Liver (tissue), 9 donors: ENCODE measurements around the gene CDKN2B-AS1. TPM values are rescaled to one million over a fixed set of nuclear protein-coding genes. Genes with fewer than 3 reads are reported as not detected.

Source experiments
- DNase-seq: peaks from one replicate; pipeline ENCODE4 v3.0.0-alpha.2; 2017; ENCODE audit warnings: low spot score
- H3K27ac ChIP-seq, 2 donors: one replicate each; pipeline ENCODE4 v1.7.0; 2013; ENCODE audit warnings: inconsistent platforms in 2 of 2, low read length in 2 of 2, control low read depth in 1 of 2, low read depth in 1 of 2, mild to moderate bottlenecking in 1 of 2
- H3K27me3 ChIP-seq, 4 donors: one replicate each; pipeline versions ENCODE4 v1.6.1 to v1.7.0; 2013; ENCODE audit warnings: low read length in 3 of 4, inconsistent platforms in 1 of 4, mild to moderate bottlenecking in 1 of 4, moderate library complexity in 1 of 4; ENCODE audit not compliant: control insufficient read depth in 4 of 4, insufficient read depth in 4 of 4
- H3K36me3 ChIP-seq, 4 donors: one replicate each; pipeline versions ENCODE4 v1.6.1 to v1.7.0; 2013; ENCODE audit warnings: low read length in 3 of 4, mild to moderate bottlenecking in 3 of 4, low read depth in 1 of 4, moderate library complexity in 1 of 4; ENCODE audit not compliant: control insufficient read depth in 4 of 4, insufficient read depth in 3 of 4
- H3K4me1 ChIP-seq, 4 donors: one replicate each; pipeline versions ENCODE4 v1.6.1 to v1.7.0; 2013; ENCODE audit warnings: low read length in 3 of 4, mild to moderate bottlenecking in 3 of 4, moderate library complexity in 1 of 4; ENCODE audit not compliant: control insufficient read depth in 4 of 4, insufficient read depth in 4 of 4
- H3K4me3 ChIP-seq, 3 donors: one replicate each; pipeline versions ENCODE4 v1.6.1 to v1.7.0; 2013; ENCODE audit warnings: low read length in 3 of 3, control low read depth in 1 of 3, low read depth in 1 of 3, mild to moderate bottlenecking in 1 of 3
- H3K9ac ChIP-seq, 2 donors: one replicate each; pipeline ENCODE4 v1.7.0; 2013; ENCODE audit warnings: low read length in 2 of 2, mild to moderate bottlenecking in 2 of 2, moderate library complexity in 2 of 2, control low read depth in 1 of 2, low read depth in 1 of 2
- H3K9me3 ChIP-seq, 4 donors: one replicate each; pipeline versions ENCODE4 v1.6.1 to v1.7.0; 2013; ENCODE audit warnings: low read length in 3 of 4; ENCODE audit not compliant: control insufficient read depth in 4 of 4
- ATF3 ChIP-seq: IDR thresholded peaks from 2 replicates; pipeline ENCODE4 v1.6.1; 2016; ENCODE audit warnings: antibody characterized with exemption
- CTCF ChIP-seq: fragments of 150-350 bp; IDR thresholded peaks from 2 replicates; pipeline ENCODE4 v1.5.1; 2017; ENCODE audit warnings: improper control_type of control experiment, low read depth, low read length; ENCODE audit not compliant: missing input control
- EGR1 ChIP-seq, 2 donors: IDR thresholded peaks; 2 replicates each; pipeline ENCODE4 v1.6.1; 2016 to 2018; ENCODE audit warnings: antibody characterized with exemption in 2 of 2, low read depth in 2 of 2
- FOXA1 ChIP-seq: IDR thresholded peaks from 2 replicates; pipeline ENCODE4 v1.6.1; 2016; ENCODE audit warnings: antibody characterized with exemption
- FOXA2 ChIP-seq: IDR thresholded peaks from 2 replicates; pipeline ENCODE4 v1.6.1; 2016; ENCODE audit warnings: antibody characterized with exemption
- GABPA ChIP-seq, 2 donors: IDR thresholded peaks in 1 of 2; conservative IDR thresholded peaks in 1 of 2; 2 replicates each; pipeline ENCODE4 v1.6.1; 2016; ENCODE audit warnings: antibody characterized with exemption in 2 of 2, mild to moderate bottlenecking in 1 of 2, moderate library complexity in 1 of 2
- HNF4A ChIP-seq, 2 donors: conservative IDR thresholded peaks; 2 replicates each; pipeline ENCODE4 v1.6.1; 2016; ENCODE audit warnings: antibody characterized with exemption in 2 of 2, mild to moderate bottlenecking in 2 of 2
- JUND ChIP-seq, 2 donors: IDR thresholded peaks; 2 replicates each; pipeline ENCODE4 v1.6.1; 2016; ENCODE audit warnings: antibody characterized with exemption in 2 of 2
- NR2F2 ChIP-seq: IDR thresholded peaks from 2 replicates; pipeline ENCODE4 v1.6.1; 2016; ENCODE audit warnings: antibody characterized with exemption
- RAD21 ChIP-seq, 2 donors: IDR thresholded peaks; 2 replicates each; pipeline ENCODE4 v1.6.1; 2016; ENCODE audit warnings: antibody characterized with exemption in 2 of 2, mild to moderate bottlenecking in 2 of 2
- REST ChIP-seq: IDR thresholded peaks from 2 replicates; pipeline ENCODE4 v1.6.1; 2016; ENCODE audit warnings: antibody characterized with exemption, mild to moderate bottlenecking
- RXRA ChIP-seq, 2 donors: IDR thresholded peaks; 2 replicates each; pipeline ENCODE4 v1.6.1; 2017 to 2018; ENCODE audit warnings: antibody characterized with exemption in 2 of 2, mild to moderate bottlenecking in 1 of 2
- SP1 ChIP-seq: IDR thresholded peaks from 2 replicates; pipeline ENCODE4 v1.6.1; 2018; ENCODE audit warnings: antibody characterized with exemption, mild to moderate bottlenecking
- TAF1 ChIP-seq: conservative IDR thresholded peaks from 2 replicates; pipeline ENCODE4 v1.6.1; 2016; ENCODE audit warnings: antibody characterized with exemption, mild to moderate bottlenecking
- YY1 ChIP-seq: IDR thresholded peaks from 2 replicates; pipeline ENCODE4 v1.6.1; 2016; ENCODE audit warnings: antibody characterized with exemption, mild to moderate bottlenecking
- WGBS: extraction: QIAGEN DNeasy Blood & Tissue Kit; methylation state at CpG from one replicate; pipeline ENCODE4 v1.1.7; 2013; 5-methylcytosine and 5-hydroxymethylcytosine counted together
- polyA plus RNA-seq, 2 donors: library from polyadenylated mRNA; stranded (reverse) in 1 of 2; unstranded in 1 of 2; fragments of 200-250 nt in 1 of 2; fragments of >200 nt in 1 of 2; fragmentation: Nextera tagmentation in 1 of 2; extraction: Ambion mirVana in 1 of 2; gene quantifications; one replicate each; pipeline versions ENCODE4 v1.2.1 to v1.2.3, GENCODE V29; 2013 to 2015
- total RNA-seq, 2 donors: library from RNA; depleted of rRNA; stranded (reverse); fragments of >200 nt; gene quantifications; one replicate each; pipeline ENCODE4 v1.2.3, GENCODE V29; 2014
- TF ChIP-seq, protein P1 (sequence below): IDR thresholded peaks from 2 replicates; pipeline ENCODE4 v1.6.1; 2016; ENCODE audit warnings: antibody characterized with exemption
- donor health status: healthy.
- donor health status: healthy.
- donor health status: healthy.
- donor health status: healthy.
- donor health status: healthy.

Gene CDKN2B-AS1
- total and polyA plus RNA-seq, 4 donors = 0.08 to 0.42 TPM; not detected in 2

DNA sequence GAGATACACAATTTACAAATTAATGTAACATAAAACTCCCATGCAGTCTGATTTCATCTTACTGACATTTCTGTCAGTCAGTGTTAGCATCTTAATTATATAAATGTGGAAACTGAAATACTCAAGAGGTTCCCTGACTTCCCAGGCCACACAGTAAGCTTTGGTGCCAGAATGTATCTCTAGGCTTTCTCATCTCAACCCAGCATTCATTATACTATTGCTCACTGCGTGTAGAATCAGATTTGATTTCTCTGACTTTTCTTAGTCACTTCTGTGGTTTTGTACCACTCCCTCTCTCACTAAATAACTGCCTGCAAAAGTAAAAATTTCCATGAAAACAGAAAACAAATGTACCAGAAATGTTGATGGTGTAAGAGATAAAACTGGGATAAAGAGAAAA lies 46.2 kb downstream of the CDKN2B-AS1 start:
- 81% methylated on average over 1 of the region's 1 CpG for WGBS
- H3K4me1 ChIP-seq = no peaks in the 10 kb centered on the region
- no peak overlapping the region for H3K4me3 ChIP-seq
- TF ChIP-seq TAF1 (no peak), REST (no peak), RAD21 (IDR thresholded peaks at IDR 0.05) (no peak), FOXA1 (no peak), SP1 (no peak), RXRA (IDR thresholded peaks at IDR 0.05) (no peak), FOXA2 (no peak), GABPA (IDR thresholded peaks at IDR 0.05 in 1 of 2, conservative IDR thresholded peaks at IDR 0.05 in 1 of 2) (no peak), HNF4A (conservative IDR thresholded peaks at IDR 0.05) (no peak)
- DNase-seq = no peak
- H3K36me3 ChIP-seq = no peaks in the 10 kb centered on the region
- no peak overlapping the region for H3K27ac ChIP-seq
- H3K9me3 ChIP-seq = no peaks in the 10 kb centered on the region
- H3K27me3 ChIP-seq = peaks cover 0 to 3% (median 0%) of the 10 kb centered on the region in 4 donors
- no peak overlapping the region for H3K9ac ChIP-seq

- no peak overlapping the region for H3K27ac ChIP-seq
- no peaks in the 10 kb centered on the region for H3K4me1 ChIP-seq
- no peaks in the 10 kb centered on the region for H3K9me3 ChIP-seq
- DNase-seq = no peak
- no peaks in the 10 kb centered on the region for H3K36me3 ChIP-seq
- 94% methylated on average over 1 of the region's 1 CpG for WGBS
- TF ChIP-seq ATF3 (no peak), RXRA (IDR thresholded peaks at IDR 0.05) (no peak), SP1 (no peak), CTCF (no peak), NR2F2 (no peak), YY1 (no peak), JUND (IDR thresholded peaks at IDR 0.05) (no peak), REST (no peak), TAF1 (no peak), HNF4A (conservative IDR thresholded peaks at IDR 0.05) (no peak), EGR1 (IDR thresholded peaks at IDR 0.05; ENCODE audit: low read depth in 2 of 2) (no peak), GABPA (IDR thresholded peaks at IDR 0.05 in 1 of 2, conservative IDR thresholded peaks at IDR 0.05 in 1 of 2) (no peak), FOXA2 (no peak)
- TF ChIP-seq, protein P1, sequence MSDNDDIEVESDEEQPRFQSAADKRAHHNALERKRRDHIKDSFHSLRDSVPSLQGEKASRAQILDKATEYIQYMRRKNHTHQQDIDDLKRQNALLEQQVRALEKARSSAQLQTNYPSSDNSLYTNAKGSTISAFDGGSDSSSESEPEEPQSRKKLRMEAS = no peak
- no peak overlapping the region for H3K9ac ChIP-seq
- H3K4me3 ChIP-seq = no peak overlapping the region
- H3K27me3 ChIP-seq = peaks cover 0 to 3% (median 0%) of the 10 kb centered on the region in 4 donors
Observed at GRCh38 chr9:22041344-22041743, 46.8 kb downstream of the CDKN2B-AS1 start.
